DMS 273 treated with DMSO at 0.1 percent for 48 hours (cell line): ENCODE measurements around the gene SNRPD1.
"Not testable (repeated sequence)": the region's sequence is repeated elsewhere in the genome, so short reads cannot be mapped to it uniquely, and the experiment has no call there.

ENCODE experiments used
- DNase-seq: peaks from one replicate; lab custom pipeline; 2025; lab: John Stamatoyannopoulos, UW

Gene SNRPD1

GRCh38 chr18:21612125-21613039 lies at the start of gene SNRPD1:
Gene SNRPD1 (plus strand): TSS chr18:21612314. CDS start chr18:21612430, 116 bp downstream.
- DNase-seq = peak; percentile 61

GRCh38 chr18:21571772-21572171 lies 40.3 kb upstream of the SNRPD1 start:
- DNase-seq = no peak

- no peak for DNase-seq
Observed at GRCh38 chr18:21575656-21576055, 36.5 kb upstream of the SNRPD1 start.

GRCh38 chr18:21584391-21584790 lies 27.7 kb upstream of the SNRPD1 start:
- no peak for DNase-seq

- not testable (repeated sequence) for DNase-seq
Observed at GRCh38 chr18:21592361-21592760, 19.8 kb upstream of the SNRPD1 start.

GRCh38 chr18:21593540-21594257 lies 18.4 kb upstream of the SNRPD1 start:
- DNase-seq = no peak

GRCh38 chr18:21597620-21598019 lies 14.5 kb upstream of the SNRPD1 start:
- DNase-seq = no peak

GRCh38 chr18:21598726-21599584 lies 13.2 kb upstream of the SNRPD1 start:
- DNase-seq = no peak

GRCh38 chr18:21599585-21600525 lies 12.3 kb upstream of the SNRPD1 start:
- DNase-seq = no peak

- peak; percentile 95 for DNase-seq
Observed at GRCh38 chr18:21600526-21601410, 11.3 kb upstream of the SNRPD1 start, which contains the start of gene ESCO1. Gene ESCO1 (minus strand): TSS chr18:21600704. CDS start chr18:21574843, 25,861 bp downstream.

GRCh38 chr18:21602299-21602587 lies 9.9 kb upstream of the SNRPD1 start:
- DNase-seq = no peak

GRCh38 chr18:21604671-21605070 lies 7.4 kb upstream of the SNRPD1 start:
- no peak for DNase-seq

- no peak for DNase-seq
Observed at GRCh38 chr18:21605213-21605612, 6.9 kb upstream of the SNRPD1 start.

GRCh38 chr18:21611401-21612124 lies 551 bp upstream of the SNRPD1 start:
- DNase-seq = not testable (repeated sequence)

- not testable (repeated sequence) for DNase-seq
Observed at GRCh38 chr18:21621640-21622039, 9.5 kb downstream of the SNRPD1 start.

- no peak for DNase-seq
Observed at GRCh38 chr18:21629089-21629832, 17.1 kb downstream of the SNRPD1 start.

GRCh38 chr18:21632393-21632792 lies 20.3 kb downstream of the SNRPD1 start:
- no peak for DNase-seq

GRCh38 chr18:21634588-21635199 lies 22.6 kb downstream of the SNRPD1 start:
- no peak for DNase-seq
